Neuron (in vitro differentiated cells): Measurements from ENCODE around the gene RALGAPB.

Source experiments
- H2AFZ ChIP-seq: one replicate; pipeline ENCODE4 v1.6.1; 2013; ENCODE audit warnings: low read depth, mild to moderate bottlenecking, inconsistent platforms, low read length, moderate library complexity
- H3K27me3 ChIP-seq: one replicate; pipeline ENCODE4 v1.6.1; 2013; ENCODE audit warnings: low read length; ENCODE audit not compliant: insufficient read depth
- H3K36me3 ChIP-seq: one replicate; pipeline ENCODE4 v1.6.1; 2013; ENCODE audit warnings: low read length; ENCODE audit not compliant: insufficient read depth
- H3K4me1 ChIP-seq: one replicate; pipeline ENCODE4 v1.6.1; 2013; ENCODE audit warnings: low read length; ENCODE audit not compliant: insufficient read depth
- H3K4me3 ChIP-seq: 2 replicates; pipeline ENCODE4 v1.5.1; 2013; ENCODE audit warnings: mild to moderate bottlenecking, low read length, moderate library complexity
- H3K9me3 ChIP-seq: one replicate; pipeline ENCODE4 v1.6.1; 2013; ENCODE audit warnings: low read length

The RALGAPB gene

DNA sequence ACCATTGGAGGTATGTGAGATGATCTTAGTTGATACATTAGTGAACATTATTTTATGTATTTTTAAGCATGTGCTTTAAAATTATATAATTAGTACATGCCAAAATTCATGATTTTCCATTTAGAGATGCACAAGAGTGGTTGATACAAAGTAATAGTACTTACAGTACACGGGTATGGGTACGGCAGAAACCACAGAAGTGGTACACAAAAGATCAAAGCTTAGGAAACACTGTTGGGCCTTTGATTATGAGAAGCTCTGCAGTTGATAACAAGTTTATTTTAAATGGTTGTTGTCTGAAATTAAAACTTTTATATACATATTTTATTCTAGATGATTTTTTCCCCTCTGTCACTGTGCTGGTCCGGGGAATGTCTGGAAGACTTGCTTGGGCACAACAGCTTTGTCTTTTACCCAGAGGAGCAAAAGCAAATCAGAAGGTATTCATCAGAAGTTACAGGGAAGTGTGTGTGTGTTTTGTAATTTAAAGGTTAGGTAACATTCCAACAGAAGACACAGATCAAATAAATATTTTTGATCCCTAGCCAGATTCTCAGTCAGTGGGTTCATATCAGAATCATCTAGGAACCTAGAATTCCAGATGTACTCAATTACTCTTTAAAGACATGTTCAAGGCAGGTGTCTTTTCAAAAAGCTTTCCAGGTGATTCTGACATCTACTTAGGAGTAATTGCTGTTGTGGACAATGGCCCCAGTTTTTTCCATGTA is 75.9 kb downstream of the RALGAPB start:
- no peaks in the 10 kb centered on the region for H3K27me3 ChIP-seq
- no peak overlapping the region for H2AFZ ChIP-seq
- no peaks in the 10 kb centered on the region for H3K9me3 ChIP-seq
- H3K36me3 ChIP-seq, result peaks cover 81% of the 10 kb centered on the region
- H3K4me1 ChIP-seq, result no peaks in the 10 kb centered on the region
- no peak overlapping the region for H3K4me3 ChIP-seq

DNA sequence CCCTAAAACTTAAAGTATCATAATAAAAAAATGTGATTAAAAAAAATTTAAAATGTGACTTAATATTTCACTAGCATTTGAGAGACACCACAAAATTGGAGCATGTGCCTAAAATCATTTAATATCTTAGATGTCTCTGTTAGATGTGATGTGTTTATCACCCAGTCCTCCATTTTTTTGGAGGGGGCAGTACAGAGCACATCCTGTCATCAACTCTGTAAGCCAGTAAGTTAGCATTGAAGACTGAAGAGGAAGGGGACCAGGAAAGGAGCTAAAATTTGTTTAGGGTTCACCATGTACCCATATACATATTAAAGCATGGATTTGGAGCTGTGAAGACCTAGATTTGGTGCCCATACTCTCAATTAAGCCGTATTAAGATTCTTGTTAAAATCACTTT is 77.6 kb downstream of the RALGAPB start:
- H3K27me3 ChIP-seq, result no peaks in the 10 kb centered on the region
- H3K9me3 ChIP-seq, result peaks cover 4% of the 10 kb centered on the region
- H2AFZ ChIP-seq, result no peak overlapping the region
- H3K36me3 ChIP-seq, result peaks cover 86% of the 10 kb centered on the region
- H3K4me1 ChIP-seq, result no peaks in the 10 kb centered on the region
- H3K4me3 ChIP-seq, result no peak overlapping the region

DNA sequence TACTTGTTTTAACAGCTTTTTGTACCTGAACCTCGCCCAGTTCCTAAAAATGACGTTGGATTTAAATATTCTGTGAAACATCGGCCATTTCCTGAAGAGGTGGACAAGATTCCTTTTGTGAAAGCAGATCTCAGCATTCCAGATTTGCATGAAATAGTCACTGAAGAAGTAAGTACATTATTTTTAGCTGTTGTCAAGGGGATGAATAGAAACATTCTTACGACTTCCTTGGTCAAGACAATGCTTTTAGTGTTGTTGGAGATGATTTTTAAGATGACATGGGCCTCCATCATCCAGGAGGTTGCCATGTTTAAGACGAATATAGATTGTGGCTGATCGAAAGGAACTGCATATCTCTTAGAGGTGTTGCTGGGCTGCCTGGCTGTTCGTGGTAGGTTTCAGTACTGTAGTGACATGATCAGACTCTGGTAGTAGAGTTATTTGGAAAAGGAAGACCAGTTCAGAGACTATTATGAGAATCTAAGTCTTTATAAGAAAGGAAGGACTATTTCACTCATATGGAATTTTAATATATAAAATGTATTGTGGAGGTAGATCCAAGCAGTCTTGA is 78.5 kb downstream of the RALGAPB start:
- Histone ChIP-seq H3K36me3 (peaks cover 86% of the 10 kb centered on the region), H3K4me3 (no peak overlapping the region), H3K9me3 (peaks cover 4% of the 10 kb centered on the region), H3K27me3 (no peaks in the 10 kb centered on the region), H2AFZ (no peak overlapping the region), H3K4me1 (no peaks in the 10 kb centered on the region)

DNA sequence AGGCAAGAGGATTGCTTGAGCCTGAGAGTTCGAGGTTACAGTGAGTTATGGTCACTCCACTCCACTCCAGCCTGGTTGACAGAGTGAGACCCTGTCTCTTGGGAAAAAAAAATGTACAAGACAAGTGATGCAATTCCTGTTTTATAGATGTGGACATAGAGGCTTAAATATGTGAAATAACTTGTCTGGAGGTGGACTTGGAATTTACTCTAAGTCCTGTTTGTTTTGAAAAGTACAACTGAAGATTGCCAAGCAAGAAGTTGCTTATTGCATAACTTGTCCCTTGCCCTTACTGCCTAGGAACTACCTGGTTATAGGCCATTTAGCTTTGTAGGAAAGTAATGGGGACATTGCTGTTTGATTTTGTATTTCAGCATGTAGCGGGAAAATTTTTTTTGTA is 82.3 kb downstream of the RALGAPB start:
- Histone ChIP-seq H3K27me3 (no peaks in the 10 kb centered on the region), H3K36me3 (peaks cover 87% of the 10 kb centered on the region), H3K9me3 (peaks cover 4% of the 10 kb centered on the region), H3K4me1 (no peaks in the 10 kb centered on the region), H2AFZ (no peak overlapping the region), H3K4me3 (no peak overlapping the region)

DNA sequence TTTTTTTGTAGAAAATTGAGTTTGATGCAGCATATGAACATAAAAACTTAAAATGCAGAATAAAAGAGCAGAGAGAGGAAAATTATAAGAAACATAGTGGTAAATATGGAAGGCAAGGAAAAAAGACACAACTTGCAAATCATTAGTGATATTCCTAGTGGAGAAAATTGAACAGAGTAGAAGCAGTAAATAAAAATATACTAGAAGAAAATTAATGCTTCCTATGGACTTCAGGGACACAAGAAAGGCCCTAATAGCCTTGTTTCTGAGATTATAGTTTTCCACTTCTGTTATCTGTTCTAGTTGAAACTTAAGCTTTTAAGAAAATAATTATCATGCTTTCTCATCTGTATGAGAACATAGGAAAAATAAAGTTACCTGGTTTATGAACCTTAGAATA is 82.8 kb downstream of the RALGAPB start:
- Histone ChIP-seq H2AFZ (no peak overlapping the region), H3K4me1 (no peaks in the 10 kb centered on the region), H3K27me3 (no peaks in the 10 kb centered on the region), H3K9me3 (peaks cover 4% of the 10 kb centered on the region), H3K36me3 (peaks cover 88% of the 10 kb centered on the region), H3K4me3 (no peak overlapping the region)

DNA sequence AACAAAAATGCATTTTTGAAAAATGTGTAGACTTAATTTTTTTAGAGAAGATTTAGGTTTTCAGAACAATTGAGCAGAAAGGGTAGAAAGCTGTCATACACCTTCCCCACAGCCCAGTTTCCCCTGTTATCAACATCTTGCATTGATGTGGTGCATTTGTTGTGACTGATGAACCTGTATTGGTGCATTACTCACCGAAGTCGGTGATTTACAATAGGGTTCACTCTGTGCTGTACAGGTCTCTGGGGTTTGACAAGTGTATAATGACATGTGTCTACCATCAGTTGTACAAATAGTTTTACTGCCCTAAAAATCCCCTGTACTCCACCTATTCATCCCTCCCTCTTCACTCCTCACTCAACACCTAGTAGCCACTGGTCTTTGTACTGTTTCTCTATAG is 84.5 kb downstream of the RALGAPB start:
- Histone ChIP-seq H3K36me3 (peaks cover 82% of the 10 kb centered on the region), H3K27me3 (no peaks in the 10 kb centered on the region), H3K4me1 (no peaks in the 10 kb centered on the region), H2AFZ (no peak overlapping the region), H3K4me3 (no peak overlapping the region), H3K9me3 (peaks cover 4% of the 10 kb centered on the region)

DNA sequence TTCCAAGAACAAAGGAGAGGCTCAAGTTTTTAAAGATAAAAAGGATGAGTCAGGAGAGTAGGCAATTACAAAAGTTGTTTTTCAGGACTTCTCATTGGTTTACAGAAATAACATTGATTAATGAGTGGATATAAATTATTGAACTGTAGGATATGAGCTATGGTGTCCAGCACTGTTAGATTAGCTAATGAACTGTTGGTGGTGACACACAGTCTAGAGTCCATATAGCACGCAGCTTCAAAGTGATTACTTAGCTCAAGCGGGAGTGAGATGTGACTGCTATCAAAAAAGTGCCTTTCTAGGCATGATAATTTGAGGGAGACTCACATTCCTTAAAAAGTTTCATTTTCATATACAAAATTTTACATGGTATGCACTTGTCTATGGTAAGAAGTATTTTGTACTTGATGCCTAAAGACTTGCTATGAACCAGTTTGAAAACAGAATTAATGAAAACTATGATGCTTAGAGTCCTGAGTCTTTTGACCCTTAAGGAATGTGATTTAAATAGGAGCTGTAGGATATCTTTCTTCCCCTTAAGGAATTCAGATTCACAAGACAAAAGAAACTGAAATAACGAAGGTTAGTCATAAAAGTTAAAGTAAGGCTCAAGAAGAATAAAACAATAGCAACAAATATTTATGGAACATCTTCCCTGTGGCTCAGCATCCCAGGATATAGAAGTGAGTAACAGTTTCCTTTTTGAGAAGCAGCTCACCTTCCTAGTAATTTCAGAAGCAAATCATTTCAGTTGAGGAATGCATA is 86.1 kb downstream of the RALGAPB start:
- H3K27me3 ChIP-seq, result no peaks in the 10 kb centered on the region
- H2AFZ ChIP-seq, result no peak overlapping the region
- H3K9me3 ChIP-seq, result peaks cover 4% of the 10 kb centered on the region
- no peaks in the 10 kb centered on the region for H3K4me1 ChIP-seq
- H3K4me3 ChIP-seq, result no peak overlapping the region
- peaks cover 75% of the 10 kb centered on the region for H3K36me3 ChIP-seq

DNA sequence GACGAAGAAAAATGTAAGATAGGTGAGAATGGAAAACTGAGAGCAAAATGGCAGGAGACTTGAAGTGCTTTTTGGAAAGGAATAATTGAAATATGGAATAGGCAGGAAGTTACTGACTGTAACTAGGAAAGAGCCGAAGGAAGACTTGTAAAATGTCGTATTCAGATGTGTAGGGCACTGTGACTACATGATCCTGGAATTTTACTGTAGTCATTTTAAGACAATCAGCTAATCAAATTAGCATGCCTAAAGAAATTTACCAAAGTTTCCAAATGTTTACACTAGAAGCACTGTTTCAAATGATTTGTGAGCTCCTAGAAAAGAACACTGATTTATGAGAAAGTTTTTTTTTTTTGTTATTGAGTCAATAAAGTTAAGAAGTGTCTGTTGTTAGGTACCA is 87.1 kb downstream of the RALGAPB start:
- H3K4me1 ChIP-seq, result no peaks in the 10 kb centered on the region
- peaks cover 66% of the 10 kb centered on the region for H3K36me3 ChIP-seq
- H3K9me3 ChIP-seq, result peaks cover 4% of the 10 kb centered on the region
- H2AFZ ChIP-seq, result no peak overlapping the region
- H3K4me3 ChIP-seq, result no peak overlapping the region
- H3K27me3 ChIP-seq, result no peaks in the 10 kb centered on the region

DNA sequence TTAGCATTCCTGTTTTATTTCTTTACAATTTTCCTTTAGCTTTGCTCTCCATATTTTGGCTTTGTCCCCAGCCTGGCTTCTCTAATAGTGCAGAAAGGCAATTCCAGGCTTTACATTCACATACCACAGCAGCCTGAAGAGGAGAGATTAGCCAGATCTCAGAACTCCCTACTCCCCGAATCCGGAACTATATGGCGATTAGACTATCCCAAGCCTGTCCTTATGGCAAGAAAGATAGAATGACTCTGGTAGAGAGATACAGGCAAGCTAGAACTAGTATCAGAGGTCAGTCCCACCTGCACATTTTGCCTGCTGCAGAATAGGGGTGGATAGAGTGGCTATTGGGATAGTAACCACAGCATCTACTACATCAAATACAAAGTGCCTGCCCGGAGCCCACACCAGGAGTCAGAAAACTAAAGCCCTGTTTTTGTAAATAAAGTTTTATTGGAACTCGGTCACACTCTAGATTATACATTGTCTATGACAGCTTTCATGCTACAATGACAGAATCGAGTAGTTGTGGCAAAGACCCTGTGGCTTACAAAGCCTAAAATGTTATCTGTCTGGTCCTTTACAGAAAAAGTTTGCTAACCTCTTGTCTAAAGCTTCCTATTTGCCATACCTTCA is 91.3 kb downstream of the RALGAPB start:
- no peaks in the 10 kb centered on the region for H3K9me3 ChIP-seq
- H3K27me3 ChIP-seq, result no peaks in the 10 kb centered on the region
- H2AFZ ChIP-seq, result no peak overlapping the region
- H3K36me3 ChIP-seq, result peaks cover 62% of the 10 kb centered on the region
- no peaks in the 10 kb centered on the region for H3K4me1 ChIP-seq
- no peak overlapping the region for H3K4me3 ChIP-seq

DNA sequence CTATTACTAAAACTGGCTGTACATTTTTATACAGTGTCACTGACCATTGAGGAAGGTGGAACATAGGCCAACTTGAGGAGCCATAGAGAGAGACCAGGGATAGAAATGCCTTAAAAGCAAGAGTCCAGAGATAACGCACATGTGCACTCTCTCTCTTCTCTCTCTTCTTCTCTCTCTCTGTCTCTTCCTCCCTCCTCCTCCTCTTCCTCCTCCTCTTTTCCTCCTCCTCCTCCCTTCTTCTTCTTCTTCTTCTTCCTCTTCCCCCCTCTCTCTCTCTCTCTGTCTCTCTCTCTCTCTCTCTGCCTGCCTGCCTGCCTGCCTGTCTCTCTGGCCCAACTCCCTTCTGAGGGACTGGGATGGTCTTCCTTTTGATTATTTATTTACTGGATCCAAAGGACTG is 92.0 kb downstream of the RALGAPB start:
- Histone ChIP-seq H3K4me3 (no peak overlapping the region), H3K27me3 (no peaks in the 10 kb centered on the region), H3K4me1 (no peaks in the 10 kb centered on the region), H2AFZ (no peak overlapping the region), H3K9me3 (no peaks in the 10 kb centered on the region), H3K36me3 (peaks cover 60% of the 10 kb centered on the region)

DNA sequence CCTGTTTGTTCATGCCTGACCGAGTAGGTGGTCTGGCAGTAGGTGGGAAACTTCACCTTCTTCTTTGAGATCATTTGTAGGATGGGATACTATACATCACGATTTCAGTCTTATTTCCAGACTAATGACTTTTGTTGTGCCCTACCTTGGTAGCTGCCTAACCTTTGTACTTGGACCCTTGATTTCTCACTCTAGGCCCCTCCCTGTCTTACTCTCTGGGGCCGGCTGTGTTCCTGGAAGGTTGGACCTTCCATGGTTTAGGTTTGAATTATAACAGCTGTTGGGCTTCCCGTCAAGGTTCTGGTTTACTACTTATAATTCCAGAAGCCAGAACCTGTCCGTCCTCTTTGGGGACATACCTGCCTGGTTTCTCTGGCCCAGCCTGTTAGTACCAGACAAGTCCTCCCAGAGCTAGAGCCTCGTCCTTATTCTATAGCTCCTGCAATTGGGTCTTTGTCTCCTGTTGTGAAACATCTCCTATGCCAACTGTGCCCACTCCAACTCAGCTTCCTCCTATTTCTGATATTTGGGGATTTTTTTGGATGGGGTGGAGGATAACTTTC is 93.5 kb downstream of the RALGAPB start:
- Histone ChIP-seq H3K36me3 (peaks cover 61% of the 10 kb centered on the region), H2AFZ (no peak overlapping the region), H3K9me3 (no peaks in the 10 kb centered on the region), H3K27me3 (no peaks in the 10 kb centered on the region), H3K4me3 (no peak overlapping the region), H3K4me1 (no peaks in the 10 kb centered on the region)

DNA sequence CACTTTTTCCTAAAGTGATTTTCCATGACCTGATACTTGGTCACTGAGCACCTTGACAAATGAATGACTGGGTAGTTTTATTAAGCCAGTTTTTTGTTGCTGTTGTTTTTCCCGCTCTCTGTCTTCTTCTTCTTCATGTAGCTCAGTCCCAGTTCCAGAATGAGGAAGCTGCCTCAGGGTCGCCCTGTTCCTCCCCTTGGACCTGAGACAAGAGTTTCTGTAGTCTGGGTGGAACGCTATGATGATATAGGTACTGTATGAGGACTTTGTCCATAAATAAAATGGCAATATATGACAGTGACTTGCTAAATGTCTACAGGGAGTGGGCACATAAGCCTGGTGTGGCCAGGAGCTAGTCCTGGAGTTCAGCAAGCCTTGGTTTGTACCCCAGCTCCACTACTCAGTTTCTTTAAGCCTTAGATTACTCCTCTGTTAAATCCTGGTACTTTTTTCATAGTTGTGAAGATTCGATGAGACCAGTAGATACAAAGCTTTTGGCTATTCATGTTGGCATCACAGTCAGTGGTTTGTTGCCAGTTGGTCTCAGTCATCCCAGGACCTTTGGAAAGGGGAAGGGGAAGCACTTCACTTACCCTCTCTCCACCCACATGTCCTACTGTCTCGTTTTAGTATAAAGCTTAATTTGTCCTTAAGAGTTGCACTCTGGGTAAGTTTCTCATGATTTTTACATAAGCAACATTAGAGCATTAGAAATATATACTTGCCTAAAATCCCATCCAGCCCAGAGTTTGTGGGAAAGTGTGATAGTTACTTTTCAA is 97.3 kb downstream of the RALGAPB start:
- Histone ChIP-seq H3K4me3 (no peak overlapping the region), H2AFZ (no peak overlapping the region), H3K4me1 (no peaks in the 10 kb centered on the region), H3K36me3 (peaks cover 65% of the 10 kb centered on the region), H3K27me3 (no peaks in the 10 kb centered on the region), H3K9me3 (no peaks in the 10 kb centered on the region)
